Measurements from ENCODE around the gene LEUTX. TPM values are rescaled to one million over a fixed set of nuclear protein-coding genes. Genes with fewer than 3 reads are reported as not detected.

Gene LEUTX
- total and polyA plus RNA-seq, 2 donors (not counting 1 experiment from before 2014, with no cell fraction given): not detected

GRCh38 chr19:39737351-39737750 lies 41.3 kb upstream of the LEUTX start:
- Mint-ChIP-seq H3K27me3 (peaks cover 39% of the 10 kb centered on the region), H3K9me3 (ENCODE audit: insufficient read depth) (peaks cover 2% of the 10 kb centered on the region), H3K4me3 (no peak overlapping the region), H3K4me1 (no peaks in the 10 kb centered on the region), H3K27ac (no peak overlapping the region)
- Histone ChIP-seq H3K79me2 (ENCODE audit: control insufficient read depth, insufficient read depth, low read length) (no peaks in the 10 kb centered on the region), H3K27me3 (replicated peaks in 1 of 4; ENCODE audit: control extremely low read depth in 1 of 4, control insufficient read depth in 3 of 4, insufficient read depth in 4 of 4, low read length in 3 of 4) (peaks cover 0 to 6% (median 2%) of the 10 kb centered on the region in 4 experiments), H3K27ac (ENCODE audit: low read length in 2 of 2) (no peak overlapping the region), H2AFZ (ENCODE audit: insufficient read depth, low read depth, low read length, poor library complexity, severe bottlenecking) (no peak overlapping the region), H3K4me2 (replicated peaks; ENCODE audit: low read depth, low read length, poor library complexity, severe bottlenecking) (no peak overlapping the region), H4K20me1 (ENCODE audit: control insufficient read depth, insufficient read depth, low read length, poor library complexity, severe bottlenecking) (no peaks in the 10 kb centered on the region), H3K36me3 (replicated peaks in 1 of 2; ENCODE audit: control extremely low read depth in 1 of 2, control insufficient read depth in 1 of 2, extremely low read depth in 1 of 2, insufficient read depth in 2 of 2, low read length in 1 of 2) (no peaks in the 10 kb centered on the region), H3K4me3 (ENCODE audit: control extremely low read depth in 1 of 5, extremely low read depth in 1 of 5, insufficient read depth in 1 of 5, low read depth in 2 of 5, low read length in 4 of 5) (no peak overlapping the region), H3K9ac (ENCODE audit: low read length) (no peak overlapping the region), H3K4me1 (ENCODE audit: control insufficient read depth in 2 of 2, insufficient read depth in 2 of 2, low read length in 2 of 2) (no peaks in the 10 kb centered on the region), H3K9me3 (ENCODE audit: control extremely low read depth in 1 of 3, control insufficient read depth in 2 of 3, insufficient read depth in 1 of 3, low read length in 2 of 3) (no peaks in the 10 kb centered on the region)
- ATAC-seq (ENCODE audit: low read depth) (no peak), DNase-seq (no peak)
- intact Hi-C loops (cut with micrococcal nuclease): no loop called here
- CTCF ChIA-PET: no interaction called here
- TF ChIP-seq CTCF (IDR thresholded peaks at IDR 0.05): no peak
- POLR2A ChIA-PET: no interaction called here
- 92% methylated on average over 3 of the region's 3 CpGs for WGBS (ENCODE audit: insufficient coverage)

- Histone ChIP-seq H2AFZ (ENCODE audit: insufficient read depth, low read depth, low read length, poor library complexity, severe bottlenecking) (no peak within 1 kb of the TSS), H3K36me3 (replicated peaks in 1 of 2; ENCODE audit: control extremely low read depth in 1 of 2, control insufficient read depth in 1 of 2, extremely low read depth in 1 of 2, insufficient read depth in 2 of 2, low read length in 1 of 2) (no peaks in the 10 kb centered on the region), H3K27ac (ENCODE audit: low read length in 2 of 2) (no peak within 1 kb of the TSS), H3K4me1 (ENCODE audit: control insufficient read depth in 2 of 2, insufficient read depth in 2 of 2, low read length in 2 of 2) (no peaks in the 10 kb centered on the region), H3K4me2 (replicated peaks; ENCODE audit: low read depth, low read length, poor library complexity, severe bottlenecking) (no peak within 1 kb of the TSS), H3K9me3 (ENCODE audit: control extremely low read depth in 1 of 3, control insufficient read depth in 2 of 3, insufficient read depth in 1 of 3, low read length in 2 of 3) (no peaks in the 10 kb centered on the region), H3K79me2 (ENCODE audit: control insufficient read depth, insufficient read depth, low read length) (no peaks in the 10 kb centered on the region), H3K4me3 (ENCODE audit: control extremely low read depth in 1 of 5, extremely low read depth in 1 of 5, insufficient read depth in 1 of 5, low read depth in 2 of 5, low read length in 4 of 5) (no peak within 1 kb of the TSS), H3K27me3 (replicated peaks in 1 of 4; ENCODE audit: control extremely low read depth in 1 of 4, control insufficient read depth in 3 of 4, insufficient read depth in 4 of 4, low read length in 3 of 4) (peaks cover 0 to 7% (median 5%) of the 10 kb centered on the region in 4 experiments), H3K9ac (ENCODE audit: low read length) (no peak within 1 kb of the TSS), H4K20me1 (ENCODE audit: control insufficient read depth, insufficient read depth, low read length, poor library complexity, severe bottlenecking) (no peaks in the 10 kb centered on the region)
- no peak within 1 kb of the TSS for H3K27ac Mint-ChIP-seq
- no peak for TF ChIP-seq EZH2 (IDR thresholded peaks at IDR 0.05; ENCODE audit: borderline replicate concordance, insufficient read depth, low read depth, low read length, poor library complexity, severe bottlenecking)
- no peak for TF ChIP-seq CTCF (IDR thresholded peaks at IDR 0.05)
- POLR2A ChIA-PET: no interaction called here
- H3K27me3 Mint-ChIP-seq: peaks cover 44% of the 10 kb centered on the region
- intact Hi-C loops (cut with micrococcal nuclease): no loop called here
- CTCF ChIA-PET: no interaction called here
- DNase-seq (no peak), ATAC-seq (ENCODE audit: low read depth) (no peak)
- WGBS (ENCODE audit: insufficient coverage): no CpG with 5 or more reads among the region's 3 CpGs
- peaks cover 2% of the 10 kb centered on the region for H3K9me3 Mint-ChIP-seq (ENCODE audit: insufficient read depth)
- H3K4me1 Mint-ChIP-seq: no peaks in the 10 kb centered on the region
- no peak within 1 kb of the TSS for H3K4me3 Mint-ChIP-seq
Observed at GRCh38 chr19:39737891-39738290, 40.8 kb upstream of the LEUTX start, which contains the start of gene CLC. Gene CLC (minus strand): TSS chr19:39738029. CDS start chr19:39737952, 77 bp downstream.

All from B cell (primary cell).